Ishikawa (cell line): Measurements from ENCODE around the gene RGS8.

Source experiments
- CEBPB ChIP-seq: IDR thresholded peaks from 2 replicates; pipeline ENCODE4 v1.6.1; 2012
- CREB1 ChIP-seq: IDR thresholded peaks from 2 replicates; pipeline ENCODE4 v1.6.1; 2012; ENCODE audit warnings: low read depth
- EGR1 ChIP-seq: IDR thresholded peaks from 2 replicates; pipeline ENCODE4 v1.6.1; 2012
- EP300 ChIP-seq: IDR thresholded peaks from 2 replicates; pipeline ENCODE4 v1.6.1; 2012; ENCODE audit warnings: borderline replicate concordance
- FOXM1 ChIP-seq: IDR thresholded peaks from 2 replicates; pipeline ENCODE4 v1.6.1; 2012; ENCODE audit warnings: low read depth, borderline replicate concordance
- NFIC ChIP-seq: IDR thresholded peaks from 2 replicates; pipeline ENCODE4 v1.6.1; 2012
- RAD21 ChIP-seq: IDR thresholded peaks from 2 replicates; pipeline ENCODE4 v1.6.1; 2012; ENCODE audit warnings: low read depth
- TAF1 ChIP-seq: IDR thresholded peaks from 2 replicates; pipeline ENCODE4 v1.6.1; 2012; ENCODE audit warnings: low read depth, mild to moderate bottlenecking
- TCF12 ChIP-seq: IDR thresholded peaks from 2 replicates; pipeline ENCODE4 v1.6.1; 2012; ENCODE audit warnings: low read depth
- TEAD4 ChIP-seq: IDR thresholded peaks from 2 replicates; pipeline ENCODE4 v1.6.1; 2012
- YY1 ChIP-seq: IDR thresholded peaks from 2 replicates; pipeline ENCODE4 v1.6.1; 2012; ENCODE audit warnings: low read depth
- ZBTB7A ChIP-seq: IDR thresholded peaks from 2 replicates; pipeline ENCODE4 v1.6.1; 2012; ENCODE audit warnings: low read depth
- TF ChIP-seq, protein P1 (sequence below): IDR thresholded peaks from 2 replicates; pipeline ENCODE4 v1.6.1; 2012; ENCODE audit warnings: low read depth, mild to moderate bottlenecking
- TF ChIP-seq, protein P2 (sequence below): IDR thresholded peaks from 2 replicates; pipeline ENCODE4 v1.6.1; 2012
- TF ChIP-seq, protein P3 (sequence below): IDR thresholded peaks from 2 replicates; pipeline ENCODE4 v1.6.1; 2012

RGS8 gene

DNA sequence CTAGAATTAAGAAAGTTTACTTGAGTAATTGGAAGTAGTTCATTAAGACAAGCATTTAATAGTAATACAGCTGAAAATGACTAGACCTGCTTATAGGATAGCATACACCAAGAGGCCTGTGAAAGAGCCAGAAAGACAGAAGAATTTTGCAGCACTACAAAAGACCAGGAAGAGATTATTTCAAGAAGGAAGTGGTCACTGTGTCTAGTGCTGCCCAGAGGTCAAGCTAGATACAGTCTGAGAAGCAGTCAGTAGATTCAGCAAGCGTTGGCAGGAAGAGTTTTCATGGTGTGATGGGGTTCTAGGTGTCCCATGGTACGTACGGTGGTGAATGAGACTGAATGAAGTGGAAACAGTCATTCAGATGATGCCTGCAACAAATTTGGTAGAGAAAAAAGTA lies 31.5 kb downstream of the RGS8 start:
- TF ChIP-seq TAF1 (no peak), CREB1 (no peak), YY1 (no peak), EGR1 (no peak), EP300 (no peak), NFIC (no peak), TCF12 (no peak)
- TF ChIP-seq, protein P1, sequence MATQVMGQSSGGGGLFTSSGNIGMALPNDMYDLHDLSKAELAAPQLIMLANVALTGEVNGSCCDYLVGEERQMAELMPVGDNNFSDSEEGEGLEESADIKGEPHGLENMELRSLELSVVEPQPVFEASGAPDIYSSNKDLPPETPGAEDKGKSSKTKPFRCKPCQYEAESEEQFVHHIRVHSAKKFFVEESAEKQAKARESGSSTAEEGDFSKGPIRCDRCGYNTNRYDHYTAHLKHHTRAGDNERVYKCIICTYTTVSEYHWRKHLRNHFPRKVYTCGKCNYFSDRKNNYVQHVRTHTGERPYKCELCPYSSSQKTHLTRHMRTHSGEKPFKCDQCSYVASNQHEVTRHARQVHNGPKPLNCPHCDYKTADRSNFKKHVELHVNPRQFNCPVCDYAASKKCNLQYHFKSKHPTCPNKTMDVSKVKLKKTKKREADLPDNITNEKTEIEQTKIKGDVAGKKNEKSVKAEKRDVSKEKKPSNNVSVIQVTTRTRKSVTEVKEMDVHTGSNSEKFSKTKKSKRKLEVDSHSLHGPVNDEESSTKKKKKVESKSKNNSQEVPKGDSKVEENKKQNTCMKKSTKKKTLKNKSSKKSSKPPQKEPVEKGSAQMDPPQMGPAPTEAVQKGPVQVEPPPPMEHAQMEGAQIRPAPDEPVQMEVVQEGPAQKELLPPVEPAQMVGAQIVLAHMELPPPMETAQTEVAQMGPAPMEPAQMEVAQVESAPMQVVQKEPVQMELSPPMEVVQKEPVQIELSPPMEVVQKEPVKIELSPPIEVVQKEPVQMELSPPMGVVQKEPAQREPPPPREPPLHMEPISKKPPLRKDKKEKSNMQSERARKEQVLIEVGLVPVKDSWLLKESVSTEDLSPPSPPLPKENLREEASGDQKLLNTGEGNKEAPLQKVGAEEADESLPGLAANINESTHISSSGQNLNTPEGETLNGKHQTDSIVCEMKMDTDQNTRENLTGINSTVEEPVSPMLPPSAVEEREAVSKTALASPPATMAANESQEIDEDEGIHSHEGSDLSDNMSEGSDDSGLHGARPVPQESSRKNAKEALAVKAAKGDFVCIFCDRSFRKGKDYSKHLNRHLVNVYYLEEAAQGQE = no peak

DNA sequence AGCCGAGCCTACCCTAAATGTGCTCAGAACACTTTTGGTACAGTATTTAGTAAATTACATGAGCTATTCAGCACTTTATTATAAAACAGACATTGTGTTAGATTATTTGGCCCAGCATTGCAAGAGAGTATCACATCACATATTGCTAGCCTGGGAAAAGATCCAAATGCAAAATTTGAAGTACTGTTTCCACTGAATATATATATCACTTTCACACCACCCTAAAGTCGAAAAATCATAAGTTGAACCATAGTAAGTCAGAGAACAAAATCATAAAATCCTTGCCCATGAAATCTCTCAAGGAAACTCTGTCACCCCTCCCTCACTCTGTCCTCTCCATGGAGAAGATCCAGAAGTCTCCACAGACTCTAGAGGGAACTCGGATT lies 33.1 kb downstream of the RGS8 start:
- no peak for TF ChIP-seq EP300
- no peak for TF ChIP-seq TEAD4
- no peak for TF ChIP-seq ZBTB7A
- no peak for TF ChIP-seq FOXM1
- no peak for TF ChIP-seq TCF12
- TF ChIP-seq CEBPB = no peak
- TF ChIP-seq, protein P1 = no peak
- TF ChIP-seq YY1 = no peak
- no peak for TF ChIP-seq NFIC

DNA sequence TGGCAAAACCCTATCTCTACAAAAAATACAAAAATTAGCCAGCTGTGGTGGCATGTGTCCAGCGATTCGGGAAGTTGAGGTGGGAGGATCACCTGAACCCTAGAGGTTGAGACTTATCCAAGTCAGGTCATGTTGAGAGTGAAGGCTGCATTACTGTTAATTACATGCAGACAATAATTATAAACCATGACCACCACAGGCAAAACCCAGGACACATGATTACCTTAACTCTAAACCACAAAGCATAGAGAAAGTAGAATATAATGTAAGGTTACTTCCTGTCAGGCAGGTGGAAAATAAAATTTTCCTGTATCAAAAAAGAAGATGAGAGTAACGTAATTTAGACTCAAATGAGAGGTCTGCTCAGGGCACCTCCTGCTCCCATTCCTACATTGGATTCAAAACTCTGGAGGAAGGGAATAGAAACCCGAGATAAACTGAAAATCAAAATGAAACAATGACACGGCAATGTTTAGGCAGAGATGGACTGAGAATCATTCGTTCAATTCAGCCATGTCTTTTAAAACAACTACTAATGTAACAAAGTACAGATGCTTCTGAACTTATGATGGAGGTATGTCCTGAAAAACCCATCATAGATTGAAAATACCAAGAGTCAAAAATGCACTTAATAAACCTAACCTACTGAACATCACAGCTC lies 33.6 kb downstream of the RGS8 start:
- TF ChIP-seq, protein P1 = no peak
- TF ChIP-seq FOXM1 = no peak

DNA sequence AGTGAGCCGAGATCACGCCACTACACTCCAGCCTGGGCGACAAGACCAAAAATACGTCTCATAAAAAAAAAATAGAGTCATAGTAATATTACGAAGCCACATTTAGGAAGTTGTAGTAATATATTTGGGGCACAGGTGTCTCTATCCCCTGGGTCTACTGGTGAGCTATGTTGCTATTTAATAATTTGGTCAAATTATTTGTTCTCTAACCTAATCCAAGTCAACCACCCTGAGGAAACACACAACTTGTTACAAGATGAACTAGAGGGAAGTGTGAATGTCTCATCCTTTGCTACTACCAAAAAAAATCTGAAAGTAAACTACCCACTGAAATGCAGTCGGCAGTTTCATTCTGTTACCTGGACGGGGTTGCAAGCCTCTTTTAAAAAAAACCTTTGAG lies 35.3 kb downstream of the RGS8 start:
- TF ChIP-seq TEAD4 = no peak
- no peak for TF ChIP-seq NFIC
- no peak for TF ChIP-seq CEBPB
- TF ChIP-seq, protein P2, sequence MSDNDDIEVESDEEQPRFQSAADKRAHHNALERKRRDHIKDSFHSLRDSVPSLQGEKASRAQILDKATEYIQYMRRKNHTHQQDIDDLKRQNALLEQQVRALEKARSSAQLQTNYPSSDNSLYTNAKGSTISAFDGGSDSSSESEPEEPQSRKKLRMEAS = no peak
- TF ChIP-seq ZBTB7A = no peak
- TF ChIP-seq, protein P1 = no peak
- TF ChIP-seq RAD21 = no peak
- TF ChIP-seq EGR1 = no peak
- TF ChIP-seq FOXM1 = no peak
- TF ChIP-seq EP300 = no peak
- no peak for TF ChIP-seq YY1
- TF ChIP-seq CREB1 = no peak
- TF ChIP-seq, protein P3, sequence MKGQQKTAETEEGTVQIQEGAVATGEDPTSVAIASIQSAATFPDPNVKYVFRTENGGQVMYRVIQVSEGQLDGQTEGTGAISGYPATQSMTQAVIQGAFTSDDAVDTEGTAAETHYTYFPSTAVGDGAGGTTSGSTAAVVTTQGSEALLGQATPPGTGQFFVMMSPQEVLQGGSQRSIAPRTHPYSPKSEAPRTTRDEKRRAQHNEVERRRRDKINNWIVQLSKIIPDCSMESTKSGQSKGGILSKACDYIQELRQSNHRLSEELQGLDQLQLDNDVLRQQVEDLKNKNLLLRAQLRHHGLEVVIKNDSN = no peak
- TF ChIP-seq TCF12 = no peak
- no peak for TF ChIP-seq TAF1
